Activated T-cell treated with anti-CD3 and anti-CD28 coated beads for 24 hours (primary cell): ENCODE data around the gene UBR1.
"Not testable (repeated sequence)": the region's sequence is repeated elsewhere in the genome, so short reads cannot be mapped to it uniquely, and the experiment has no call there.

Experiments
- DNase-seq: peaks from one replicate; pipeline ENCODE4 v3.0.0-alpha.2; 2020; ENCODE audit warnings: low read depth

Gene UBR1

GRCh38 chr15:42973114-42973513, 132.7 kb downstream of the UBR1 start:
- DNase-seq: no peak

- no peak for DNase-seq
These were observed 134.0 kb downstream of the UBR1 start for GRCh38 chr15:42971830-42972229.

- no peak for DNase-seq
These were observed 141.4 kb downstream of the UBR1 start for GRCh38 chr15:42964476-42964875.

GRCh38 chr15:42955518-42955917, 150.3 kb downstream of the UBR1 start:
- no peak for DNase-seq

- no peak for DNase-seq
These were observed 151.5 kb downstream of the UBR1 start for GRCh38 chr15:42954291-42954690.

GRCh38 chr15:42948898-42949297, 156.9 kb downstream of the UBR1 start:
- not testable (repeated sequence) for DNase-seq

GRCh38 chr15:42940527-42940926, 165.3 kb downstream of the UBR1 start:
- DNase-seq: no peak

- DNase-seq: no peak
These were observed 166.0 kb downstream of the UBR1 start for GRCh38 chr15:42939841-42940240.

GRCh38 chr15:42937143-42937542, 168.7 kb downstream of the UBR1 start:
- no peak for DNase-seq

- no peak for DNase-seq
These were observed 171.8 kb downstream of the UBR1 start for GRCh38 chr15:42933886-42934667.

- no peak for DNase-seq
These were observed 172.9 kb downstream of the UBR1 start for GRCh38 chr15:42932833-42933515.

GRCh38 chr15:42931702-42932486, 173.9 kb downstream of the UBR1 start:
- no peak for DNase-seq

- no peak for DNase-seq
These were observed 176.5 kb downstream of the UBR1 start for GRCh38 chr15:42929306-42929848.

- peak; percentile 20 for DNase-seq
These were observed 184.5 kb downstream of the UBR1 start for GRCh38 chr15:42921342-42921731.

- peak; percentile 97 for DNase-seq
These were observed 185.1 kb downstream of the UBR1 start, which contains the start of gene TTBK2 for GRCh38 chr15:42920519-42921341. TTBK2 (minus strand) TSS chr15:42920778; CDS start chr15:42878617, 42,161 bp downstream.

GRCh38 chr15:42919799-42920518, 185.9 kb downstream of the UBR1 start:
- DNase-seq: peak; percentile 2

- no peak for DNase-seq
These were observed 186.5 kb downstream of the UBR1 start for GRCh38 chr15:42919308-42919707.

GRCh38 chr15:42918047-42918446, 187.8 kb downstream of the UBR1 start:
- no peak for DNase-seq

GRCh38 chr15:42915654-42916315, 190.1 kb downstream of the UBR1 start:
- DNase-seq: no peak
